IMR-90 (cell line): ENCODE data around the gene SFXN2. TPM values are rescaled to one million over a fixed set of nuclear protein-coding genes. Genes with fewer than 3 reads are reported as not detected.
A peak's percentile ranks its signal among the peaks of the same experiment; 100 is the strongest.

Experiments
- ATAC-seq: fragments of 200-7000 bp; cut with Tn5 transposase; 2 replicates; pipeline ENCODE4 v1.9.1; 2020; ENCODE audit warnings: low read depth, mild to moderate bottlenecking, moderate library complexity
- BruUV-seq: library from RNA; stranded (reverse); fragments of 400-500 nt; replicated peaks from 2 replicates; lab custom pipeline; 2021; lab: Mats Ljungman, UMichigan
- CTCF ChIA-PET: fragments of 300-600 bp; formaldehyde crosslinking; extraction: SDS; loops from one replicate; lab custom pipeline; 2021; ENCODE audit warnings: antibody characterized with exemption; lab: Yijun Ruan, JAX
- POLR2A ChIA-PET: fragments of 300-600 bp; sonication (Branson Sonifier 250); formaldehyde crosslinking; loops from one replicate; lab custom pipeline; 2022; ENCODE audit warnings: antibody characterized with exemption; ENCODE audit not compliant: unreplicated experiment; lab: Charles Lee
- DNase-seq: peaks from one replicate; pipeline ENCODE4 v3.0.0; 2013
- H2AFZ ChIP-seq: replicated peaks from 2 replicates; pipeline ENCODE3; 2013; ENCODE audit warnings: low read length, mild to moderate bottlenecking; ENCODE audit not compliant: poor library complexity
- H2AK5ac ChIP-seq: 2 replicates; pipeline ENCODE4 v1.6.1; 2013; ENCODE audit warnings: low read depth, low read length, inconsistent platforms
- H2AK9ac ChIP-seq: replicated peaks from 2 replicates; pipeline ENCODE3; 2013; ENCODE audit warnings: mild to moderate bottlenecking, low read depth, low read length, moderate library complexity; ENCODE audit not compliant: poor library complexity
- H2BK120ac ChIP-seq: 2 replicates; pipeline ENCODE4 v1.6.1; 2013; ENCODE audit warnings: low read depth, low read length, inconsistent platforms
- H2BK15ac ChIP-seq: 3 replicates; pipeline ENCODE4 v1.6.1; 2013; ENCODE audit warnings: low read depth, low read length, inconsistent platforms
- H2BK20ac ChIP-seq: 2 replicates; pipeline ENCODE4 v1.6.1; 2013; ENCODE audit warnings: low read depth, mild to moderate bottlenecking, inconsistent platforms, low read length, moderate library complexity
- H2BK5ac ChIP-seq: 2 replicates; pipeline ENCODE4 v1.6.1; 2013; ENCODE audit warnings: mild to moderate bottlenecking, low read depth, low read length, inconsistent platforms; ENCODE audit not compliant: poor library complexity, severe bottlenecking
- H3K14ac ChIP-seq: replicated peaks from 2 replicates; pipeline ENCODE4 v1.6.1; 2013; ENCODE audit warnings: low read depth, low read length, inconsistent platforms
- H3K18ac ChIP-seq: 2 replicates; pipeline ENCODE4 v1.6.1; 2013; ENCODE audit warnings: low read depth, low read length, control low read depth
- H3K23ac ChIP-seq: 2 replicates; pipeline ENCODE4 v1.6.1; 2013; ENCODE audit warnings: low read depth, low read length, inconsistent platforms
- H3K27ac ChIP-seq: 2 replicates; pipeline ENCODE4 v1.5.1; 2013; ENCODE audit warnings: mild to moderate bottlenecking, control low read depth, low read length; ENCODE audit not compliant: insufficient read depth
- H3K27me3 ChIP-seq: 2 replicates; pipeline ENCODE4 v1.6.1; 2013; ENCODE audit warnings: low read length; ENCODE audit not compliant: control insufficient read depth, insufficient read depth
- H3K36me3 ChIP-seq: 2 replicates; pipeline ENCODE4 v1.6.1; 2013; ENCODE audit warnings: low read length, mixed read lengths; ENCODE audit not compliant: control insufficient read depth, insufficient read depth
- H3K4ac ChIP-seq: 2 replicates; pipeline ENCODE4 v1.6.1; 2013; ENCODE audit warnings: low read depth, low read length, inconsistent platforms
- H3K4me1 ChIP-seq: 2 replicates; pipeline ENCODE4 v1.6.1; 2013; ENCODE audit warnings: low read length, mixed read lengths; ENCODE audit not compliant: control insufficient read depth, insufficient read depth
- H3K4me2 ChIP-seq: 2 replicates; pipeline ENCODE4 v1.6.1; 2013; ENCODE audit warnings: low read depth, mild to moderate bottlenecking, control low read depth, low read length, moderate library complexity
- H3K4me3 ChIP-seq: 2 replicates; pipeline ENCODE4 v1.5.1; 2013; ENCODE audit warnings: low read depth, mild to moderate bottlenecking, control low read depth, low read length, moderate library complexity; ENCODE audit not compliant: insufficient read depth
- H3K56ac ChIP-seq: 2 replicates; pipeline ENCODE4 v1.6.1; 2013; ENCODE audit warnings: low read length, inconsistent platforms; ENCODE audit not compliant: insufficient read depth; ENCODE audit errors: extremely low read depth
- H3K79me1 ChIP-seq, 2 experiments: 2 replicates each; pipeline ENCODE4 v1.6.1; 2013; ENCODE audit warnings: low read length in 2 of 2, inconsistent platforms in 1 of 2, low read depth in 1 of 2
- H3K9ac ChIP-seq: 2 replicates; pipeline ENCODE4 v1.6.1; 2013; ENCODE audit warnings: low read depth, low read length, control low read depth
- H3K9me1 ChIP-seq: 2 replicates; pipeline ENCODE4 v1.6.1; 2013; ENCODE audit warnings: low read length, inconsistent platforms; ENCODE audit not compliant: insufficient read depth
- H3K9me3 ChIP-seq: 2 replicates; pipeline ENCODE4 v1.6.1; 2013; ENCODE audit warnings: low read length; ENCODE audit not compliant: control insufficient read depth, insufficient read depth
- H4K20me1 ChIP-seq: 2 replicates; pipeline ENCODE4 v1.6.1; 2013; ENCODE audit warnings: low read length, inconsistent platforms; ENCODE audit not compliant: insufficient read depth
- H4K5ac ChIP-seq: 2 replicates; pipeline ENCODE4 v1.6.1; 2013; ENCODE audit warnings: mild to moderate bottlenecking, low read depth, low read length, control low read depth
- H4K8ac ChIP-seq, 2 experiments: 2 replicates each; pipeline ENCODE4 v1.6.1; 2013; ENCODE audit warnings: low read depth in 2 of 2, low read length in 2 of 2, control low read depth in 1 of 2, inconsistent platforms in 1 of 2
- H4K91ac ChIP-seq: 2 replicates; pipeline ENCODE4 v1.6.1; 2013; ENCODE audit warnings: low read depth, low read length, inconsistent platforms; ENCODE audit not compliant: insufficient read depth
- BHLHE40 ChIP-seq: fragments of 150-350 bp; IDR thresholded peaks from 2 replicates; pipeline ENCODE4 v1.6.1; 2016; ENCODE audit warnings: mild to moderate bottlenecking, low read depth, low read length
- FOS ChIP-seq: fragments of 150-350 bp; IDR thresholded peaks from 2 replicates; pipeline ENCODE4 v1.6.1; 2016; ENCODE audit warnings: low read depth, low read length
- MAFK ChIP-seq: IDR thresholded peaks from 2 replicates; pipeline ENCODE4 v1.6.1; 2012; ENCODE audit warnings: low read depth, low read length, improper control_type of control experiment
- NFE2L2 ChIP-seq: fragments of 150-350 bp; IDR thresholded peaks from 2 replicates; pipeline ENCODE4 v1.6.1; 2016; ENCODE audit warnings: low read depth, mild to moderate bottlenecking, low read length
- POLR2A ChIP-seq: IDR thresholded peaks from 2 replicates; pipeline ENCODE4 v1.6.1; 2012; ENCODE audit warnings: mild to moderate bottlenecking, low read depth, low read length
- RAD21 ChIP-seq: IDR thresholded peaks from 2 replicates; pipeline ENCODE4 v1.6.1; 2012; ENCODE audit warnings: low read length, improper control_type of control experiment
- WGBS, 2 experiments: methylation state at CpG; one replicate each; pipeline versions ENCODE4 v1.1.5 to v1.1.7; 2013; ENCODE audit warnings: missing lambda C conversion rate in 2 of 2; ENCODE audit not compliant: insufficient read length in 1 of 2; ENCODE audit errors: extremely low coverage in 2 of 2; 5-methylcytosine and 5-hydroxymethylcytosine counted together
- dilution Hi-C: fragments of 300-500 bp; cut with HindIII; formaldehyde crosslinking; loops from one replicate; pipeline ENCODE4 v1.14.3; 2018; ENCODE audit warnings: low sequenced_read_pairs; ENCODE audit not compliant: unreplicated experiment
- in situ Hi-C: fragments of 300-500 bp; cut with MboI; formaldehyde crosslinking; loops from 3 replicates; pipeline ENCODE4 v1.14.3; 2019; ENCODE audit warnings: low sequenced_read_pairs, inconsistent platforms, mixed read lengths
- intact Hi-C: fragments of 100-400 bp; cut with micrococcal nuclease; formaldehyde crosslinking; loops from 2 replicates; pipeline ENCODE4 v1.10.0; 2022
- polyA plus RNA-seq, 3 experiments: library from polyadenylated mRNA; depleted of rRNA; stranded (reverse); fragments of >200 nt; gene quantifications; 2 replicates each; pipeline ENCODE4 v1.2.3, GENCODE V29; 2012; ENCODE audit warnings: low replicate concordance in 1 of 3
- total RNA-seq: library from RNA; depleted of rRNA; stranded (reverse); fragments of >200 nt; gene quantifications from 2 replicates; pipeline ENCODE4 v1.2.3, GENCODE V29; 2012

SFXN2 gene
- total and polyA plus RNA-seq, 2 of the 4 experiments (the other 2 are of a cell fraction) = 6.9 to 11.7 TPM

GRCh38 chr10:102704915-102705314, 9.5 kb upstream of the SFXN2 start:
- Histone ChIP-seq H3K23ac (peak overlapping the region; percentile 95), H3K18ac (peak overlapping the region; percentile 76; the same call in 1 of the 2 replicates), H2BK20ac (peak overlapping the region; percentile 84; the same call in 1 of the 2 replicates), H2AK5ac (peak overlapping the region; percentile 99), H3K14ac (peak overlapping the region; percentile 87), H2BK15ac (peak overlapping the region; percentile 80; the same call in 2 of the 3 replicates), H3K4me2 (peak overlapping the region; percentile 66; the same call in 1 of the 2 replicates), H3K9me1 (peaks cover 7% of the 10 kb centered on the region), H4K8ac (peak overlapping the region; percentile 18 to 81; a peak in 2 of 4 replicates), H4K5ac (no peak overlapping the region; the same call in 1 of the 2 replicates), H3K4ac (peak overlapping the region; percentile 89), H4K91ac (peak overlapping the region; percentile 68), H3K27ac (no peak overlapping the region; the same call in 1 of the 2 replicates), H3K79me1 (peaks cover 14 to 36% of the 10 kb centered on the region in 2 experiments; a peak in 3 of 4 replicates), H2BK5ac (peak overlapping the region; percentile 83), H4K20me1 (peaks cover under 1% of the 10 kb centered on the region; the same call in 1 of the 2 replicates), H3K4me3 (no peak overlapping the region), H2AK9ac (peak overlapping the region; percentile 91), H3K9me3 (no peaks in the 10 kb centered on the region), H3K4me1 (peaks cover 9% of the 10 kb centered on the region), H3K36me3 (0 out of 2 replicates have a peak, but pooled peaks cover 1% of the 10 kb centered on the region), H2BK120ac (peak overlapping the region; percentile 81), H3K56ac (no peak overlapping the region; the same call in 1 of the 2 replicates), H3K9ac (no peak overlapping the region; the same call in 1 of the 2 replicates), H3K27me3 (no peaks in the 10 kb centered on the region), H2AFZ (peak overlapping the region; percentile 75)
- dilution Hi-C loops = no loop called here
- CTCF ChIA-PET = no interaction called here
- DNase-seq (peak; percentile 76), ATAC-seq (peak; percentile 50)
- WGBS, 2 experiments = 0% methylated on average over 1 of the region's 6 CpGs; no CpG with 5 or more reads in 1 of the 2 experiments
- no TSS peak for BruUV-seq
- POLR2A ChIA-PET = no interaction called here
- TF ChIP-seq NFE2L2 = no peak
- TF ChIP-seq BHLHE40 = no peak
- no peak for TF ChIP-seq RAD21
- TF ChIP-seq MAFK = no peak
- TF ChIP-seq FOS = no peak
- TF ChIP-seq POLR2A = no peak
- in situ Hi-C loops = no loop called here
- intact Hi-C loops = no loop called here
